A549 (cell line): ENCODE measurements around the gene EPS8L1. TPM values are rescaled to one million over a fixed set of nuclear protein-coding genes. Genes with fewer than 3 reads are reported as not detected.
"Not testable (repeated sequence)": the region's sequence is repeated elsewhere in the genome, so short reads cannot be mapped to it uniquely, and the experiment has no call there.

ENCODE experiments used
- ATAC-seq, 2 experiments: fragments of 200-7000 bp in 1 of 2; fragments of >200 bp in 1 of 2; cut with Nextera tagmentation in 1 of 2; cut with Tn5 transposase in 1 of 2; 3 replicates each; pipeline versions ENCODE4 v1.8.0 to v1.9.1; 2018 to 2020; ENCODE audit warnings: mild to moderate bottlenecking in 1 of 2, moderate library complexity in 1 of 2
- CTCF ChIA-PET: fragments of 300-600 bp; sonication (Branson Sonifier 250); formaldehyde crosslinking; extraction: SDS; loops from one replicate; lab custom pipeline; 2021; ENCODE audit warnings: antibody characterized with exemption, inconsistent platforms; lab: Yijun Ruan, JAX
- POLR2A ChIA-PET: fragments of 350-600 bp; formaldehyde crosslinking; extraction: SDS; loops from one replicate; lab custom pipeline; 2021; ENCODE audit warnings: antibody characterized with exemption, inconsistent platforms; lab: Yijun Ruan, JAX
- DNase-seq, 2 experiments: peaks; one replicate each; pipeline versions ENCODE4 v3.0.0 to v3.0.0-alpha.2; 2011 to 2016; ENCODE audit warnings: low read depth in 1 of 2, low spot score in 1 of 2
- FAIRE-seq: peaks from 2 replicates; lab custom pipeline; 2011; peaks lifted over from hg19 to GRCh38; lab: Jason Lieb, UNC
- H3K27ac ChIP-seq, 2 experiments: fragments of >200 bp; sonication (Bioruptor Twin); formaldehyde crosslinking; 3 replicates each; pipeline ENCODE4 v1.5.1; 2016 to 2017
- H3K4me1 ChIP-seq: fragments of >200 bp; sonication (Bioruptor Twin); formaldehyde crosslinking; 3 replicates; pipeline ENCODE4 v1.6.1; 2016
- H3K4me2 ChIP-seq: fragments of >200 bp; sonication (Bioruptor Twin); formaldehyde crosslinking; 3 replicates; pipeline ENCODE4 v1.6.1; 2016
- H3K4me3 ChIP-seq: fragments of >200 bp; sonication (Bioruptor Twin); formaldehyde crosslinking; 3 replicates; pipeline ENCODE4 v1.5.1; 2016
- H3K9me3 ChIP-seq: fragments of >200 bp; sonication (Bioruptor Twin); formaldehyde crosslinking; 3 replicates; pipeline ENCODE4 v1.6.1; 2016
- CBX2 ChIP-seq: fragments of 200-600 bp; sonication (generic); IDR thresholded peaks from 2 replicates; pipeline ENCODE4 v1.6.1; 2016; ENCODE audit warnings: low read depth, mild to moderate bottlenecking, borderline replicate concordance
- CBX8 ChIP-seq: fragments of 200-600 bp; sonication (generic); IDR thresholded peaks from 2 replicates; pipeline ENCODE4 v1.6.1; 2016
- CEBPB ChIP-seq, 2 experiments: fragments of >200 bp in 1 of 2; sonication (Bioruptor Twin) in 1 of 2; formaldehyde crosslinking in 1 of 2; IDR thresholded peaks; 2 replicates each; pipeline ENCODE4 v1.6.1; 2012 to 2016
- CHD4 ChIP-seq: fragments of 200-600 bp; sonication (generic); IDR thresholded peaks from 2 replicates; pipeline ENCODE4 v1.6.1; 2016; ENCODE audit warnings: antibody characterized with exemption, mild to moderate bottlenecking, borderline replicate concordance
- FOSL2 ChIP-seq, 2 experiments: fragments of 450-650 bp in 1 of 2; fragments of >200 bp in 1 of 2; sonication (Bioruptor Twin) in 1 of 2; formaldehyde crosslinking; IDR thresholded peaks; 2 replicates each; pipeline versions ENCODE4 v1.5.0 to v1.6.1; 2016 to 2020; ENCODE audit warnings: mild to moderate bottlenecking in 1 of 2, moderate library complexity in 1 of 2
- HEYL ChIP-seq: fragments of 250-450 bp; sonication (Bioruptor Pico); IDR thresholded peaks from 2 replicates; pipeline ENCODE4 v1.8.0; 2021; ENCODE audit warnings: mild to moderate bottlenecking, moderate library complexity
- HOXA7 ChIP-seq: fragments of 250-450 bp; sonication (Bioruptor Pico); IDR thresholded peaks from 2 replicates; pipeline ENCODE4 v1.5.0; 2020; ENCODE audit warnings: mild to moderate bottlenecking, moderate library complexity
- JUN ChIP-seq, 2 experiments: fragments of >200 bp; sonication (Bioruptor Twin); formaldehyde crosslinking; IDR thresholded peaks; 2 replicates in 1 of 2; 3 replicates in 1 of 2; pipeline ENCODE4 v1.6.1; 2016 to 2017
- KDM1A ChIP-seq: fragments of 200-600 bp; sonication (generic); IDR thresholded peaks from 2 replicates; pipeline ENCODE4 v1.6.1; 2016; ENCODE audit warnings: low read depth, mild to moderate bottlenecking
- MAZ ChIP-seq: fragments of 150-350 bp; IDR thresholded peaks from 2 replicates; pipeline ENCODE4 v1.6.1; 2014; ENCODE audit warnings: antibody characterized with exemption, low read depth, low read length, borderline replicate concordance
- NFE2L2 ChIP-seq: fragments of 150-350 bp; conservative IDR thresholded peaks from 2 replicates; pipeline ENCODE4 v1.6.1; 2014; ENCODE audit warnings: low read length
- NPAS2 ChIP-seq: fragments of 250-450 bp; sonication (Bioruptor Pico); IDR thresholded peaks from 2 replicates; pipeline ENCODE4 v1.8.0; 2022; ENCODE audit warnings: mild to moderate bottlenecking, moderate library complexity, borderline replicate concordance
- PHF8 ChIP-seq: fragments of 200-600 bp; sonication (generic); IDR thresholded peaks from 2 replicates; pipeline ENCODE4 v1.6.1; 2016; ENCODE audit warnings: low read depth, mild to moderate bottlenecking, antibody characterized with exemption, moderate library complexity, borderline replicate concordance
- POLR2A ChIP-seq: IDR thresholded peaks from 2 replicates; pipeline ENCODE4 v1.6.1; 2012; ENCODE audit warnings: mild to moderate bottlenecking, low read length
- RAD21 ChIP-seq, 2 experiments: fragments of >200 bp in 1 of 2; sonication (Bioruptor Twin) in 1 of 2; formaldehyde crosslinking in 1 of 2; IDR thresholded peaks in 1 of 2; conservative IDR thresholded peaks in 1 of 2; 2 replicates in 1 of 2; 3 replicates in 1 of 2; pipeline ENCODE4 v1.6.1; 2012 to 2018; ENCODE audit warnings: inconsistent platforms in 1 of 2
- RCOR1 ChIP-seq: fragments of 150-350 bp; IDR thresholded peaks from 2 replicates; pipeline ENCODE4 v1.6.1; 2014; ENCODE audit warnings: antibody characterized with exemption, low read length, low read depth
- TFCP2L1 ChIP-seq: fragments of 250-450 bp; sonication (Bioruptor Pico); IDR thresholded peaks from 2 replicates; pipeline ENCODE4 v1.5.0; 2021; ENCODE audit warnings: mild to moderate bottlenecking
- TP53 ChIP-seq: fragments of 250-450 bp; sonication (Bioruptor Pico); IDR thresholded peaks from 2 replicates; pipeline ENCODE4 v1.5.0; 2021; ENCODE audit warnings: mild to moderate bottlenecking, moderate library complexity
- ZFP36 ChIP-seq: fragments of 450-650 bp; IDR thresholded peaks from 2 replicates; pipeline ENCODE4 v1.6.1; 2014; ENCODE audit warnings: borderline replicate concordance; ENCODE audit not compliant: partially characterized antibody
- WGBS: methylation state at CpG from one replicate; pipeline ENCODE4 v1.1.6; 2017; ENCODE audit errors: missing lambda C conversion rate; 5-methylcytosine and 5-hydroxymethylcytosine counted together
- polyA plus RNA-seq, 4 experiments: library from polyadenylated mRNA; depleted of rRNA in 3 of 4; stranded (reverse); fragments of >200 nt; fragmentation: RNase III in 1 of 4; extraction: RNeasy Plus Mini Kit Qiagen cat#74134 plus additional on column Dnase treatment in 1 of 4; gene quantifications; 2 replicates in 3 of 4; 3 replicates in 1 of 4; pipeline ENCODE4 v1.2.3, GENCODE V29; 2011 to 2017
- TF ChIP-seq, protein P1 (sequence below): IDR thresholded peaks from 2 replicates; pipeline ENCODE4 v1.6.1; 2012
- TF ChIP-seq, protein P2 (sequence below): IDR thresholded peaks from 2 replicates; pipeline ENCODE4 v1.6.1; 2012; ENCODE audit warnings: low read depth, borderline replicate concordance
- TF ChIP-seq, protein P3 (sequence below): fragments of >200 bp; sonication (Bioruptor Twin); formaldehyde crosslinking; IDR thresholded peaks from 3 replicates; pipeline ENCODE4 v1.6.1; 2016

EPS8L1 gene
- polyA plus RNA-seq, 2 of the 4 experiments (the other 2 are of a cell fraction): 3.7 to 3.8 TPM

DNA sequence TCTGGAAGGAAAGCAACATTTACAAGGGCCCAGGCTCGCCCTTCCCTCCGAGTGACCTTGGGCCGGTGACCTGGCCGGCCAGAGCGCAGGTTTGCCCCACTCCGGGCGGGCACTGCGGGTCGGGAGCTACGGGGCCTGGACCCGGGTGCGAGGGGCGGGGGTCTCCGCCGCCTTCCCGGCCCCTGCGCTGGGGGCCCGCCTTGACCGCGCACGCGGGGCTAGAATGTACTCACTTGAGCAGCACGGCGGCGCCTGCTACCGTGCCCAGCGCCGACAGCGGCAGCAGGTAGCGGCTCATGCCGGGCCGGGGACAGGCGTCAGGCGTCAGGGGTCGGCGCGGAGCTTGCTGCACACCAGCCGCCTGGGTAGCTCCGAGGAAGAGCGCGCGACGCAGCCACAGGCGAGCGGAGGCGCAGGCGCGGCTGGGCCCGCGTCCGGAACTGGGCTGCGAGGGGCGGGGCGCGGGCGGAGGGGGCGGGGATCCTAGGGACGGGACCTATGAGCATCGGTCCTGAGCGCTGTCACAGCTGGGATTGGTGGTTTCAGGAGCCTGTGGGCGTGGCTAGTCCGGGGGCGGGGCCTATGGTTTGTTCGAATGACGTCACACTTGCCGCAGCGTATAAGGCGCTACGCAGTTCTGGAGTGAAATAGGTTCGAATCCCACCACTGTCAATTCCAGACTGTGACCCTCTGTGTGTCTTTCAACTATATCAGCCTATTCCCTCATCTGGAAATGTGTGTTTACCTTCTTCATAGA is 12.8 kb upstream of the EPS8L1 start, which contains the start of gene RDH13:
RDH13 (minus strand) TSS at position 414 of the 757 bp plus-strand sequence; CDS start at position 298, 116 bp downstream.
- Histone ChIP-seq H3K4me2 (peak within 1 kb of the TSS; percentile 95), H3K4me3 (peak within 1 kb of the TSS; percentile 95), H3K4me1 (peaks cover 7% of the 10 kb centered on the region; the same call in 2 of the 3 replicates), H3K27ac (peak within 1 kb of the TSS; percentile 80 to 89), H3K9me3 (no peaks in the 10 kb centered on the region)
- CTCF ChIA-PET: interaction anchor here (1.1 to 3.8 kb wide), 4 partner anchors 18 to 582 kb away, joined by 3 to 18 read pairs (median 3); no protein-coding TSS in a partner anchor
- 1% methylated on average over 48 of the region's 70 CpGs for WGBS
- ATAC-seq (peak; percentile 95 to 99), DNase-seq (peak; percentile 97 to 99), FAIRE-seq (peak; percentile 97)
- TF ChIP-seq FOSL2 (IDR thresholded peaks at IDR 0.05): no peak
- TF ChIP-seq FOSL2 (CRISPR knock-in tag; IDR thresholded peaks at IDR 0.05): peak; percentile 60
- TF ChIP-seq NPAS2 (CRISPR knock-in tag): no peak
- TF ChIP-seq JUN (IDR thresholded peaks at IDR 0.05): peak in 1 of 2 experiments; percentile 50; a peak in 1 of 5 replicates
- peak; percentile 81 for TF ChIP-seq POLR2A
- TF ChIP-seq CHD4: 0 out of 2 replicates have a peak, but pooled peaks have one; percentile 58
- TF ChIP-seq, protein P1, sequence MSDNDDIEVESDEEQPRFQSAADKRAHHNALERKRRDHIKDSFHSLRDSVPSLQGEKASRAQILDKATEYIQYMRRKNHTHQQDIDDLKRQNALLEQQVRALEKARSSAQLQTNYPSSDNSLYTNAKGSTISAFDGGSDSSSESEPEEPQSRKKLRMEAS: peak; percentile 45; the same call in 1 of the 2 replicates
- TF ChIP-seq, protein P2, sequence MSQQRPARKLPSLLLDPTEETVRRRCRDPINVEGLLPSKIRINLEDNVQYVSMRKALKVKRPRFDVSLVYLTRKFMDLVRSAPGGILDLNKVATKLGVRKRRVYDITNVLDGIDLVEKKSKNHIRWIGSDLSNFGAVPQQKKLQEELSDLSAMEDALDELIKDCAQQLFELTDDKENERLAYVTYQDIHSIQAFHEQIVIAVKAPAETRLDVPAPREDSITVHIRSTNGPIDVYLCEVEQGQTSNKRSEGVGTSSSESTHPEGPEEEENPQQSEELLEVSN: peak; percentile 73; the same call in 1 of the 2 replicates
- TF ChIP-seq PHF8: peak; percentile 55; the same call in 1 of the 2 replicates
- TF ChIP-seq HOXA7 (CRISPR knock-in tag): no peak
- TF ChIP-seq, protein P3, sequence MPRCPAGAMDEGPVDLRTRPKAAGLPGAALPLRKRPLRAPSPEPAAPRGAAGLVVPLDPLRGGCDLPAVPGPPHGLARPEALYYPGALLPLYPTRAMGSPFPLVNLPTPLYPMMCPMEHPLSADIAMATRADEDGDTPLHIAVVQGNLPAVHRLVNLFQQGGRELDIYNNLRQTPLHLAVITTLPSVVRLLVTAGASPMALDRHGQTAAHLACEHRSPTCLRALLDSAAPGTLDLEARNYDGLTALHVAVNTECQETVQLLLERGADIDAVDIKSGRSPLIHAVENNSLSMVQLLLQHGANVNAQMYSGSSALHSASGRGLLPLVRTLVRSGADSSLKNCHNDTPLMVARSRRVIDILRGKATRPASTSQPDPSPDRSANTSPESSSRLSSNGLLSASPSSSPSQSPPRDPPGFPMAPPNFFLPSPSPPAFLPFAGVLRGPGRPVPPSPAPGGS: 0 out of 3 replicates have a peak, but pooled peaks have one; percentile 38
- TF ChIP-seq RCOR1: 0 out of 2 replicates have a peak, but pooled peaks have one; percentile 48
- no peak for TF ChIP-seq CBX2
- POLR2A ChIA-PET: interaction anchor here (0.5 to 1.2 kb wide), 5 partner anchors 11 to 537 kb away, joined by 3 read pairs; partner anchors contain the start of gene ZNF524

DNA sequence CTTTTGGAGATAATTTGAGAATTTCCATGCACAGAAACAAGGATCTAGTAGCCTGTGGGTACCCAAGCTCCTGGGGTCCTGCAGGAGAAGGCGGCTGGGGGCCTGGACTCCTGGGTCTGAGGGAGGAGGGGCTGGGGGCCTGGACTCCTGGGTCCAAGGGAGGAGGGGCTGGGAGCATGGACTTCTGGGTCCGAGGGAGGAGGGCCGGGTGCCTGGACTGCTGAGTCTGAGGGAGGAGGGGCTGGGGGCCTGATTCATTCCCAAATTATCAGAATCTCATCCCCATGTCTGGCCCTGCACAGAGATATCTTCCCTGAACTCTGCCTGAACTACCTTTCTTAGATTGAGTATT is 12.2 kb upstream of the EPS8L1 start:
- Histone ChIP-seq H3K4me1 (peaks cover 7% of the 10 kb centered on the region; the same call in 2 of the 3 replicates), H3K27ac (no peak overlapping the region), H3K9me3 (no peaks in the 10 kb centered on the region), H3K4me3 (no peak overlapping the region; the same call in 2 of the 3 replicates), H3K4me2 (no peak overlapping the region)
- FAIRE-seq: no peak
- no peak for ATAC-seq
- DNase-seq: no peak
- TF ChIP-seq CBX8: no peak
- TF ChIP-seq PHF8: no peak
- TF ChIP-seq TFCP2L1 (CRISPR knock-in tag): no peak
- no peak for TF ChIP-seq NFE2L2
- no peak for TF ChIP-seq RAD21 (conservative IDR thresholded peaks at IDR 0.05 in 1 of 2, IDR thresholded peaks at IDR 0.05 in 1 of 2)
- TF ChIP-seq, protein P3: no peak
- TF ChIP-seq HEYL (CRISPR knock-in tag): no peak
- no peak for TF ChIP-seq NPAS2 (CRISPR knock-in tag)
- no peak for TF ChIP-seq KDM1A
- TF ChIP-seq TP53 (CRISPR knock-in tag): no peak
- no peak for TF ChIP-seq POLR2A
- no peak for TF ChIP-seq MAZ
- no peak for TF ChIP-seq CEBPB (IDR thresholded peaks at IDR 0.05)
- TF ChIP-seq ZFP36: no peak
- WGBS: 50% methylated on average over 1 of the region's 3 CpGs
- ChIA-PET CTCF (interaction anchor here (1.1 to 3.8 kb wide), 4 partner anchors 17 to 543 kb away, joined by 3 to 18 read pairs (median 3); no protein-coding TSS in a partner anchor), POLR2A (interaction anchor here (0.5 to 1.2 kb wide), 5 partner anchors 12 to 537 kb away, joined by 3 read pairs; partner anchors contain the start of gene ZNF524)

DNA sequence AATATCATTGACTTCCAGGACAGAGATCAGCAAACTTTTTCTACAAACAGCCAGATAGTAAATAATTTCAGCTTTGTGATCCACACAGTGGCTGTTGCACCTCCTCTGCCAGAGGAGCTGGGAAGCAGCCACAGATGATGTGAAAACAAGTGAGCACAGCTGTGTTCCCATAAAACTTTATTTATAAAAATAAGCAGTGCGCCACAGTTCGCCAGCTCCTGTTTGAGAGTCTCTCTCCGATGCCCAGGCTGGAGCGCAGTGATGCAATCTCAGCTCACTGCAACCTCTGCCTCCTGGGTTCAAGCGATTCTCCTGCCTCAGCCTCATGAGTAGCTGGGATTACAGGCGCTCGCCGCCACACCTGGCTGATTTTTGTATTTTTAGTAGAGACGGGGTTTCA is 10.2 kb upstream of the EPS8L1 start:
- H3K4me3 ChIP-seq, H3K27ac ChIP-seq, H3K9me3 ChIP-seq, DNase-seq, POLR2A ChIA-PET, FAIRE-seq, ATAC-seq, H3K4me2 ChIP-seq: not testable (repeated sequence)
- CTCF ChIA-PET: interaction anchor here (0.6 to 1.1 kb wide), 2 partner anchors 16 to 34 kb away, joined by 3 read pairs; no protein-coding TSS in a partner anchor
- H3K4me1 ChIP-seq: peaks cover 21% of the 10 kb centered on the region
- WGBS: 81% methylated on average over 9 of the region's 9 CpGs
